Measurements from ENCODE around the gene SPATA17. TPM values are rescaled to one million over a fixed set of nuclear protein-coding genes. Genes with fewer than 3 reads are reported as not detected.

Gene SPATA17
- total RNA-seq, 1 donor from 2014 or later, result 0.20 TPM

DNA sequence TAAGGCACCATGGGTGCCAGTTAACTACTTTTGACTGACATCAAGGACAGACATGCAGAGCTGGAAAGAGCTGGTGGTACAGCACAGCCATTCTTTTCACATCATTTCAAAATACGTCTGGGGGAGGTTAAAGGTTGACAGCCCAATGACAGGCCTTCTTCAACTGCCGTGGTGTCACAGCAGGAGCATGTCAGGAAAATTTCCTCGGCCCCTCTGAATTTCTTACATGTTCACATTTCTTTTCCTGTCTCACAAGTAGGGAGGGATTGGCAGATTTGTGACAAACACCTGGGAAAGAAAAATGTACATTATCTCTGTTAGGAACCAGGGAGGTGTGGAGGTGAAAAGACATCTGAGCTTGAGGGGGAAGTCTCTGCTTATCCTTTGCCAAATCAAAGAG, 279.1 kb downstream of the SPATA17 start:
- DNase-seq (ENCODE audit: low spot score) (no peak), ATAC-seq (no peak)

DNA sequence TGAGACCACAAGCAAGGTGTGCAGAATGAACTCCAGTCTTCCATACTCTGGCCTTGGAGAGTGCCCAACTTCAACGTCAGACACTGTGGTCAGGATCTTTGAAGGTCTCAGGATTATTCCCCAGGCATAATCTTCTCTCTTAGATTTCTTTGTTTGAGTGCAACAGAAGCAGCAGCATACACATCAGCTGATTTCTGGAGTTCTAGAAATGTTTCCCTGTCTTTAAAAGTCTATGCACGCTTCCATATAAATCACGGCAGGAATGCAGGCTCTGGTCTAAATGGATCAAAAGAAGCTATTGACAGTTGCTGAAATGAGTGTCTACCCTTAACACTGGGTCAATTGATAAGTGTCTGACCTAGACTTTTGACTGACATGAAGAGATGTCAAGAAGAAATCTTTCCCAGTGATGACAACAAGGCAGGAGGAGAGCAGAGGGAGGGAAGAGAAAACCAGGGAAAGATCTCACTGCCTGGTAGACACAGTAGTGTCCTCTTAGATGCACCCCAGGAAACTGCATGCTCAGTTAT, 279.7 kb downstream of the SPATA17 start:
- DNase-seq (ENCODE audit: low spot score) (no peak), ATAC-seq (no peak)

DNA sequence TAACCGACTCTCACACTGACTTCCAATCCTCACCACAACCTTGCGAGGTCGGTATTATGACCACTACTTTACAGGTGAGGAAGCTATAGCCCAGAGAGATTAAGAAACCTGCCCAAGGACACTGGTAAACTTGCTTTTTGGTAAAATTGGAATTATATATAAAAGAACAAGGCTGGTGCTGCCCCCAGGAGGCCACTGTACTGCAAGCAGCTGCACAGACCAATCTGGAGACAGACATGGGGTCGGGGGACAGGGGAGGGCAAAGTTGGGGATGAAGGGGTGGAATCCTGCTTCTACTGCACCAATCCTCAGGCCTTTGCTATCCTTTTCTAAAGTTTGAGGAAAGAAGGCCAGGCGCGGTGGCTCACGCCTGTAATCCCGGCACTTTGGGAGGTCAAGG, 280.8 kb downstream of the SPATA17 start:
- ATAC-seq (no peak), DNase-seq (ENCODE audit: low spot score) (no peak)

DNA sequence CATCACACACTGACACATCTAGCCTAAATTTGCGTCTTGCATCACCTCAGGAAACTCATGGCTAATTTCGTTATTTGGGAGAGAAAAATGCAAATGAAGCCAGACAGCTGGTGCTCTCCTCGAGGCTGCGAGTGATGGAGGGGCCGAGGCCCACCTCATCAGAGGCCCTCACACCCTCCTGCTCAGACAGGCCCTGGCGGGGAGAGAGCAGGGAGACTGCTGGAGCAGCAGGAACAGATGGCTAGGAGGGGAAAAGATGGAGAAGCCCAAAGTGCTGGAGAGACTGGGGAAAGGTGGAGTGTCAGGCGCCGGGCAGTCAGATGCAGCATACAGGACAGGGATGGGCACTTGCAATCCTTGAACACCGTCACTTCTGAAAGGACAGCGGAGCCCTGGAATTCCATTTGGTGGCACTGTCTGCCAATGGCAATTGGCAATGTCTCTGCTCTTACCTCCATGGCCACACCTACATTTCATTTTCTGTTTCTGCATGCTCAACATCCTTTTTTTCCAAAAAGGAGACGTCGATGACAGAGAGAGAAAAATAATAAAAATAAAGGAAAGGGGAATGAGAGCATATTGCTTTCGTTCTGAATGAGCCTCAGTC, 286.2 kb downstream of the SPATA17 start:
- DNase-seq (ENCODE audit: low spot score) (no peak), ATAC-seq (no peak)

DNA sequence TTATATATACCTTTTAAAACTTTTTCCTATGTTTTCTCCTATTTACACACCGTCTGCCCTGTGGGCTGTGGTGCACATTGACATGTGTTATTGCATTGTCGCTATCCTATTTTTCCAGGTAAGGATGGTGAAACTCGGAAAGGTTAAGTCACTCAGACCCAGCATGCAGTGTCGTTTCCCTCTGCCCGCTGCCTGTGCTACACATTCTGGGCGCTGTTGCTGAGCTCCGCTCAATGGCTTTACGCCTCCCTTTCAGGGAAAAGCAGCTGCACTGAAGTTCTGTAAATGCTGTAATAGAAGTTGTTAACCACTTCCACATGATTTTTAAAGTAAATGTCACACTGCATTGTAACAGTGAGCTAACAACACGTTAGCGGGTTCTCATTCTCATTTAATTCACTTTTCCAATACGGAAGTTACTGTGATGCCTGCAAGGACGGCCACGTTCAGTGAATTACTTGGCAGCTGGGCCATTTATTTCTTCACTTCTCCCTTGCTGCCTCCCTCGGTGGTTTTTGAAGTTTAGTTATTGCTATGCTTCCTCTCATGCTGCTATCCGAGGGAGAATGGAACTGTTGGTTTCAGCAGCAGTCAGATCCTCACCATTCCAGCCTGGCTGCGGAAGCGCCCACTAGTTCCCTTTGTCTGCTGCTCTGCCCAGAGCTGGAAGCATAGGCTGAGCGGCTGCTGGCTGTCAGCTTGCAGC, 288.7 kb downstream of the SPATA17 start:
- no peak for ATAC-seq
- no peak for DNase-seq (ENCODE audit: low spot score)

Other genes starting within 250 kb of the SPATA17 start
- gene GPATCH2, start 254 bp upstream of the SPATA17 start, total RNA-seq, result 4.4 TPM